Type B pancreatic cell (in vitro differentiated cells): ENCODE data around the gene ST8SIA2. TPM values are rescaled to one million over a fixed set of nuclear protein-coding genes. Genes with fewer than 3 reads are reported as not detected.

ENCODE experiments used
- DNase-seq: peaks from one replicate; pipeline ENCODE4 v3.0.0; 2021; ENCODE audit warnings: mixed read lengths; ENCODE audit not compliant: unreplicated experiment; ENCODE audit errors: extremely low spot score
- H3K27ac Mint-ChIP-seq: 2 replicates; pipeline ENCODE4 v1.8.0; 2021; ENCODE audit warnings: mild to moderate bottlenecking, mixed read lengths
- H3K27me3 Mint-ChIP-seq: 2 replicates; pipeline ENCODE4 v1.8.0; 2021; ENCODE audit warnings: mixed read lengths
- H3K36me3 Mint-ChIP-seq: 2 replicates; pipeline ENCODE4 v1.8.0; 2021; ENCODE audit warnings: mixed read lengths
- H3K4me1 Mint-ChIP-seq: one replicate; pipeline ENCODE4 v1.8.0; 2021; ENCODE audit warnings: mixed read lengths; ENCODE audit not compliant: unreplicated experiment
- H3K4me3 Mint-ChIP-seq: 2 replicates; pipeline ENCODE4 v1.8.0; 2021; ENCODE audit warnings: mild to moderate bottlenecking, mixed read lengths
- H3K9me3 Mint-ChIP-seq: 2 replicates; pipeline ENCODE4 v1.8.0; 2021; ENCODE audit warnings: mixed read lengths
- CTCF ChIP-seq: fragments of 200-600 bp; sonication (generic); conservative IDR thresholded peaks from 2 replicates; pipeline ENCODE4 v1.5.0; 2021; ENCODE audit warnings: antibody characterized with exemption, mild to moderate bottlenecking
- total RNA-seq: library from RNA; stranded (reverse); gene quantifications from 2 replicates; pipeline ENCODE4 v1.2.1, GENCODE V29; 2021; ENCODE audit warnings: low replicate concordance

The ST8SIA2 gene
- total RNA-seq, 1 donor from 2014 or later = 16.8 TPM

GRCh38 chr15:92480361-92480760 is 86.7 kb downstream of the ST8SIA2 start:
- Mint-ChIP-seq H3K9me3 (peaks cover 10% of the 10 kb centered on the region), H3K36me3 (no peaks in the 10 kb centered on the region), H3K27ac (peak overlapping the region; percentile 27), H3K4me3 (no peak overlapping the region), H3K27me3 (peaks cover 29% of the 10 kb centered on the region), H3K4me1 (no peaks in the 10 kb centered on the region)
- DNase-seq = no peak
- TF ChIP-seq CTCF = no peak

GRCh38 chr15:92485441-92485840 is 91.8 kb downstream of the ST8SIA2 start:
- no peaks in the 10 kb centered on the region for H3K36me3 Mint-ChIP-seq
- TF ChIP-seq CTCF = no peak
- H3K27ac Mint-ChIP-seq = no peak overlapping the region
- H3K4me3 Mint-ChIP-seq = no peak overlapping the region
- peaks cover 7% of the 10 kb centered on the region for H3K27me3 Mint-ChIP-seq
- H3K9me3 Mint-ChIP-seq = peaks cover under 1% of the 10 kb centered on the region
- H3K4me1 Mint-ChIP-seq = no peaks in the 10 kb centered on the region
- no peak for DNase-seq

- no peaks in the 10 kb centered on the region for H3K9me3 Mint-ChIP-seq
- H3K4me3 Mint-ChIP-seq = no peak overlapping the region
- no peak for TF ChIP-seq CTCF
- no peaks in the 10 kb centered on the region for H3K36me3 Mint-ChIP-seq
- no peak for DNase-seq
- peaks cover 8% of the 10 kb centered on the region for H3K4me1 Mint-ChIP-seq
- no peak overlapping the region for H3K27ac Mint-ChIP-seq
- H3K27me3 Mint-ChIP-seq = peaks cover 8% of the 10 kb centered on the region
Measured at GRCh38 chr15:92492551-92493115, 99.0 kb downstream of the ST8SIA2 start.

GRCh38 chr15:92494806-92495336 is 101.2 kb downstream of the ST8SIA2 start:
- H3K36me3 Mint-ChIP-seq = no peaks in the 10 kb centered on the region
- H3K9me3 Mint-ChIP-seq = no peaks in the 10 kb centered on the region
- H3K4me1 Mint-ChIP-seq = peaks cover 12% of the 10 kb centered on the region
- no peak overlapping the region for H3K4me3 Mint-ChIP-seq
- peaks cover 8% of the 10 kb centered on the region for H3K27me3 Mint-ChIP-seq
- H3K27ac Mint-ChIP-seq = no peak overlapping the region
- TF ChIP-seq CTCF = no peak
- DNase-seq = no peak

GRCh38 chr15:92495446-92495845 is 101.8 kb downstream of the ST8SIA2 start:
- H3K4me3 Mint-ChIP-seq = no peak overlapping the region
- no peak overlapping the region for H3K27ac Mint-ChIP-seq
- H3K4me1 Mint-ChIP-seq = peaks cover 18% of the 10 kb centered on the region
- H3K36me3 Mint-ChIP-seq = no peaks in the 10 kb centered on the region
- no peak for TF ChIP-seq CTCF
- H3K27me3 Mint-ChIP-seq = peaks cover 8% of the 10 kb centered on the region
- H3K9me3 Mint-ChIP-seq = no peaks in the 10 kb centered on the region
- no peak for DNase-seq
